HepG2 (cell line): Measurements from ENCODE around the gene STK32C. TPM values are rescaled to one million over a fixed set of nuclear protein-coding genes. Genes with fewer than 3 reads are reported as not detected.

Experiments
- MEF2D ChIP-seq: sonication (generic); formaldehyde crosslinking; IDR thresholded peaks from 2 replicates; pipeline ENCODE4 v1.5.1; 2020; ENCODE audit warnings: mild to moderate bottlenecking, missing genetic modification reagents
- MIXL1 ChIP-seq: IDR thresholded peaks from 2 replicates; pipeline ENCODE4 v1.6.1; 2016
- MXD1 ChIP-seq: sonication (generic); formaldehyde crosslinking; IDR thresholded peaks from 2 replicates; pipeline ENCODE4 v1.4.0; 2020; ENCODE audit warnings: mild to moderate bottlenecking, missing genetic modification reagents
- MXI1 ChIP-seq: IDR thresholded peaks from 3 replicates; pipeline ENCODE4 v1.6.1; 2012; ENCODE audit warnings: low read depth, low read length, inconsistent platforms, borderline replicate concordance
- MZF1 ChIP-seq: sonication (generic); formaldehyde crosslinking; IDR thresholded peaks from 2 replicates; pipeline ENCODE4 v1.8.1; 2023; ENCODE audit warnings: mild to moderate bottlenecking, missing genetic modification reagents, borderline replicate concordance
- NR1H2 ChIP-seq: sonication (generic); formaldehyde crosslinking; IDR thresholded peaks from 2 replicates; pipeline ENCODE4 v1.8.1; 2022; ENCODE audit warnings: low read depth, missing genetic modification reagents, borderline replicate concordance
- ONECUT2 ChIP-seq: sonication (generic); formaldehyde crosslinking; IDR thresholded peaks from 2 replicates; pipeline ENCODE4 v1.4.0; 2020; ENCODE audit warnings: missing genetic modification reagents
- PRMT3 ChIP-seq: sonication (generic); formaldehyde crosslinking; IDR thresholded peaks from 2 replicates; pipeline ENCODE4 v1.8.1; 2022; ENCODE audit warnings: low read depth, mild to moderate bottlenecking, moderate library complexity, missing genetic modification reagents, borderline replicate concordance
- UBTF ChIP-seq: sonication (generic); formaldehyde crosslinking; IDR thresholded peaks from 2 replicates; pipeline ENCODE4 v1.4.0; 2020; ENCODE audit warnings: mild to moderate bottlenecking, missing genetic modification reagents
- ZNF101 ChIP-seq: sonication (generic); formaldehyde crosslinking; IDR thresholded peaks from 2 replicates; pipeline ENCODE4 v1.4.0; 2020; ENCODE audit warnings: mild to moderate bottlenecking, low read depth, missing genetic modification reagents, borderline replicate concordance
- ZNF251 ChIP-seq: sonication (generic); formaldehyde crosslinking; IDR thresholded peaks from 2 replicates; pipeline ENCODE4 v1.9.0; 2021; ENCODE audit warnings: mild to moderate bottlenecking, missing genetic modification reagents
- ZNF350 ChIP-seq: sonication (generic); formaldehyde crosslinking; IDR thresholded peaks from 2 replicates; pipeline ENCODE4 v1.4.0; 2020; ENCODE audit warnings: mild to moderate bottlenecking, low read depth, missing genetic modification reagents, borderline replicate concordance
- ZNF589 ChIP-seq: sonication (generic); formaldehyde crosslinking; conservative IDR thresholded peaks from 2 replicates; pipeline ENCODE4 v1.8.0; 2022; ENCODE audit warnings: mild to moderate bottlenecking, moderate library complexity, missing genetic modification reagents
- ZNF850 ChIP-seq: sonication (generic); formaldehyde crosslinking; conservative IDR thresholded peaks from 2 replicates; pipeline ENCODE4 v1.9.0; 2021; ENCODE audit warnings: mild to moderate bottlenecking, missing genetic modification reagents
- polyA plus RNA-seq, 8 experiments: library from polyadenylated mRNA; depleted of rRNA in 3 of 8; stranded (reverse) in 7 of 8; unstranded in 1 of 8; fragments of >200 nt; fragmentation: Illumina TruSeq in 4 of 8; extraction: Trizol in 4 of 8; gene quantifications; 2 replicates each; pipeline versions ENCODE4 v1.2.1 to v1.2.3, GENCODE V29; 2011 to 2016; ENCODE audit warnings: low read depth in 4 of 8, missing spikeins in 1 of 8, mixed read lengths in 1 of 8; ENCODE audit not compliant: insufficient read depth in 1 of 8
- total RNA-seq, 5 experiments: library from RNA; depleted of rRNA; stranded (reverse); fragments of >200 nt; fragmentation: Illumina TruSeq; extraction: Trizol; gene quantifications; 2 replicates each; pipeline ENCODE4 v1.2.3, GENCODE V29; 2016; ENCODE audit warnings: low read depth in 1 of 5

Gene STK32C
- total and polyA plus RNA-seq, 2 of the 13 experiments (the other 11 are each of a cell fraction or from before 2014, with no cell fraction given): 10.9 to 19.4 TPM

- no peak for TF ChIP-seq MZF1 (CRISPR knock-in tag)
- no peak for TF ChIP-seq ZNF850 (CRISPR knock-in tag)
- no peak for TF ChIP-seq NR1H2 (CRISPR knock-in tag)
- no peak for TF ChIP-seq MXI1
- no peak for TF ChIP-seq ZNF350 (CRISPR knock-in tag)
- TF ChIP-seq MEF2D (CRISPR knock-in tag): no peak
- TF ChIP-seq ONECUT2 (CRISPR knock-in tag): no peak
- TF ChIP-seq MXD1 (CRISPR knock-in tag): 0 out of 2 replicates have a peak, but pooled peaks have one; percentile 23
- no peak for TF ChIP-seq ZNF589 (CRISPR knock-in tag)
- TF ChIP-seq ZNF251 (CRISPR knock-in tag): no peak
- no peak for TF ChIP-seq ZNF101 (CRISPR knock-in tag)
- 0 out of 2 replicates have a peak, but pooled peaks have one; percentile 16 for TF ChIP-seq UBTF (CRISPR knock-in tag)
- no peak for TF ChIP-seq MIXL1 (CRISPR knock-in tag)
- TF ChIP-seq PRMT3 (CRISPR knock-in tag): no peak
These were observed 3.1 kb upstream of the STK32C start (continued) for GRCh38 chr10:132310701-132311337.
